Stimulated activated CD4-positive, alpha-beta T cell treated with anti-CD3 and anti-CD28 coated beads, Interleukin-4, amount 100 ng/mL, for 1 hour (primary cell): Measurements from ENCODE around the gene NEU2.
A peak's percentile ranks its signal among the peaks of the same experiment; 100 is the strongest.

Experiments
- DNase-seq: peaks from one replicate; pipeline ENCODE4 v3.0.0-alpha.2; 2020

Gene NEU2

DNA sequence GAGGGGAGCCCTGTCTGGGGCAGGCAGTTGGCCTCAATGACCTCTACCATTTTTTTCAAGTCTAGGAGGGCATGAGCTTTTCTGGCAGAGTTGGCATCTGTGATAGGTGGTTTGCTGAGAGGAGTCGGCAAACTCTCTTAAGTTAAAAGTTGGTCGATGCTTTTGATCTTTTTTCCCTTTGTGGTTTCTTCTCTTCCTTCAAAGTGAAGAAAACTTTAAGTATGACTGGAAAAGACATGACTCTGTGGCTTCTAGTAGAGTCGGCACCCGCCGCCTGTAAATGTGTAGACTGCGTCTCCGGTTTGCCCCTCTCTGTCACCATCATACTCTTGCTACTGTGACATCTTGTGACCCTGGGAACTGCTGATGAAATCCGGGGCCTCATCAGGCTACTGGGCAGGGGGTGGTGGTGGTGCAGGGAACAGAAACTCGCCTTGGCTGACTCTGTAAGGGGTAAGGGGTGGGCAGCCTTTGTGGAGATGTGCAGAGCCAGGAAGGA lies 48.8 kb downstream of the NEU2 start:
- peak; percentile 52 for DNase-seq

DNA sequence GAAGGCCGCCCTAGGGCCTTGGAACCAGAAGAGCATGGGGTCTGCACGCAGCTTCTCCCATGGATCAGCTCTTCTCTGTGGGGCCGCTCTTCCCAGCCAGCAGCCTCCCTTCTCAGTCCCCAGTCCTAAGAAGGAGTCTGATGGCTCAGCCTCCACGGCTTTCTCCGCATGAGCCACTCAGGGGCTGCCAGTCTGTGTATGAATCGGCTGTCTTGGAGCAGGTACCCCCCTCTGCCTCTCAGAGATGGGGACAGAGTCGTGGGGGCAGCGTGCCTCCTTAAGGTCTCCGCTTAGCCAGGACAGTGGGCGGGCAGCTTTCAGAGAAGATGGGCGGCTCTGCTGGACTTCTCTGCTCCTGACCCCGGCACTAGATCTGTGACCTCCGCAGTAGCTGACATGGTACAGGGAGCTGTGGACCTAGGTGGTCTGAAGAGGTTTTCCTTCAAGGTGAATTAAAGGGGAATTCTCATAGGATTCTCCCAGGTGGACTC lies 49.3 kb downstream of the NEU2 start:
- no peak for DNase-seq

DNA sequence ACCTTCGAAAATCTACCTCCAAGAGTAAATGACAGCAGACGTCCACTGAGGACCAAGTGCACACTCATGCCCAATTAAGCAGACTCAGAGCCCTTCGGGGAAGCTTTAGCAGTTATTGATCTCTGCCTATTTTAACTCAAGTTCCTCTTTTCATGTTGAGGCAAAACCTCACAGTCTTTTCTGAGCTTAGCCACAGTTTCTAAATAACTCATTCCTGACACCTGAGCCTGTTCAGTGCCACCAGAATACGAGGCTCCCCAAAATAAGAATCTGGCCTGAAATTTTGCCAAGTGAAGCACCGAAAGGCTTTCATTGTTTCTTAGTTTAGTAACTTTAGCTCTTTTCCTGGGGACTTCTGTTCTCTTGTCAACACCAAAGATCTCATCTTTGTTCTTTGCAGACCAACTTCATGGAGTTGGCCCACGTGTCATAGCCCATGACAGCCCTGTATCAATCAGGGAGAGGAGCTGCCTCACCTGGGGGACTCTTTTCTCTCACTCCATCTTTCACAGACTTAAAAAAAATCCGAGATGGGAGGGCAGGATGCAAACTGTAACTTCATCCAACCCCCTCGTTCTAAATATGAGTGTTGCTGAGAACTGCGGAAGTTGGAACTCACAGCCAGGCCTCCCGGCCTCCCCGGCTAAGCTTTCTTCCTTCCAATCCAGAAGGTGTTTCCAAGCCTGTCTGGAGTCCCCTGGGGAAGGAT lies 49.9 kb downstream of the NEU2 start:
- DNase-seq: no peak

DNA sequence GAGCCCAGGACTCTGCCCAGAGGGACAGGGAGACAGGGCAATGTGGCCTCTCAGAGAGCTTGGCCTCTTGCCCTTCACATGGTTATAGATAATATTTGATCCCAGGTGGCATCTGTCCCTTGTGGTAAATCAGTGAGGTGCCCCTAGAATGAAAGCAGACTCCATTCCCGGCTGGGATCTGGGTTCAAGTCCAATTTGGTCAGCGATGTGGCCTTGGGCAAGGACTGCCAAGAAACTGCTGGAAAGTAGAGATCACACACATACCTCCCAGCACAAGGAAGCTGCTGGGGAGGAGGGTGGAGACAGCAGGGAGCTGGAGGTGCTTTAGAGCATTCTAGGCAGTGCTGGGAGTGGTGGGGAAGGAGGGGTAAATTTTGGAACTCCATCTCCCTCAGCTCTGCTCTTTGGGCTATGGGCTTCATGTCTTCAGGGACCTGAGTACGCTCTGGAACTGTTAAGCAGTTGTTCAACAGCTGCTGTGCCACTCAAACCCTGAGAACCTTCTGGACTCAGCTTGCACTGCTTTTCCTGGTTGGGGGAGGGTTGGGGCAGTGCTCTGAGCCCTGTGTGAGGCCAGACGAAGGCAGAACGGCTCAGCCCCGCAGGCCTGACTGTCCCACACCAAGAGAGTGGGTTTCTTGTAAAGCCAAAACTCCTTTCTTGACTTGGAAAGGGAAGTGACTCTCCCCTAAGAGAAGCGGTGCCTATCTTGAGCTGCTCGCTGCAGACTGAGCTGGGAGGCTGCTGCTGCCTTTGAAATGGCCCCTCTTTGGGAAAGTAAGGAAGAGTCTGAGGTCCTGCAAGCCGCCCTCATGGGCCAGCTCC lies 50.7 kb downstream of the NEU2 start:
- no peak for DNase-seq

DNA sequence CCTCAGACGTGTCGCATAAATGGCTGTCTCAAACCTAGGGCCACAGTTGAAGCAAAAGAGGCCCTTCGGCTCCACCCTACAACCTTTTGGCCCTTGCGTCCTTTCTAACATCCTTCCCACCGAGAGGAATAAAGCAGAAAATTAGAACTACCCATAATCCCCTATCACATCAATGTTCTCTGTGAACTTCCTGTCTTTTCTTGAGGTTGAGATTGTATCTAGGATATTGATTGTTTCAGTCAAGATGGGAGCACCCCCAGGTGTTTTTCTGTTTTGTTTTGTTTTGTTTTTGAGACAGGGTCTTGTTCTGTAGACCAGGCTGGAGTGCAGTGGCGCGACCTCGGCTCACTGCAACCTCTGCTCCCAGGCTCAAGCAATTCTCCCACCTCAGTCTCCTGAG lies 51.3 kb downstream of the NEU2 start:
- no peak for DNase-seq

DNA sequence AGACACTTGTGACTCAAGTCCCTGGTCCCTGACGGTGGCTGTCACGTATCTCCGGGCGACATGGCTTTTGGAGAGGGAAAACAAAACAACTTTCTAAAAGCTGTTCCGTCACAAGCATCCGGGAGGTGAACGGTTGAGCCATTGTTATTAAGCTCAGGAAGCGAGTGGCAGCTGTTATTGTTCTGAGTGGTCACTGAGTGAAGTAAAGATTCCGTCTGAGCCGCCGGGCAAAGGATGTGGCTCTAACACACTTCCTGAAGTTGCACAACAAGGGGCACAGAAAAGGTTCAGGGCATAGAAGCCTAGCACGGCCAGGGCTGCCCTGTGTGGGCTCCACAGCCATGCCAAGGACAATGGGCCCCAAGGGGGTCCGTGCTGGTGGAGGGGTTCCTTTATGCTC lies 52.0 kb downstream of the NEU2 start:
- no peak for DNase-seq
